ENCODE results near the gene SIVA1. TPM values are rescaled to one million over a fixed set of nuclear protein-coding genes. Genes with fewer than 3 reads are reported as not detected.

The SIVA1 gene
- total RNA-seq, 1 experiment from 2014 or later: 128 TPM

GRCh38 chr14:104794993-104795780 lies 42.2 kb downstream of the SIVA1 start, which contains the start of gene AKT1:
Gene AKT1 (minus strand): TSS chr14:104795748. CDS start chr14:104792643, 3,105 bp downstream.
- no peak for ATAC-seq
- CTCF ChIA-PET: interaction anchor here (0.7 to 6.2 kb wide), 9 partner anchors 17 to 295 kb away, joined by 3 to 67 read pairs (median 6); partner anchors contain the start of gene SIVA1
- H3K36me3 Mint-ChIP-seq: no peaks in the 10 kb centered on the region

GRCh38 chr14:104795781-104796686 lies 43.1 kb downstream of the SIVA1 start:
- peaks cover 47% of the 10 kb centered on the region for H3K4me1 Mint-ChIP-seq
- DNase-seq (ENCODE audit: low spot score): no peak

More at GRCh38 chr14:104794993-104795780, 42.2 kb downstream of the SIVA1 start, which contains the start of gene AKT1:
- DNase-seq (ENCODE audit: low spot score): no peak
- peak within 1 kb of the TSS; percentile 78 for H3K27ac Mint-ChIP-seq
- peak within 1 kb of the TSS; percentile 87 for H3K4me3 Mint-ChIP-seq
- peaks cover 47% of the 10 kb centered on the region for H3K4me1 Mint-ChIP-seq
- POLR2A ChIA-PET: interaction anchor here (0.7 to 1.5 kb wide), 3 partner anchors 10 to 43 kb away, joined by 3 to 4 read pairs (median 3); no protein-coding TSS in a partner anchor
- TF ChIP-seq JUN (CRISPR knock-in tag; IDR thresholded peaks at IDR 0.05) (no peak), ESRRA (CRISPR knock-in tag; IDR thresholded peaks at IDR 0.05; ENCODE audit: borderline replicate concordance) (no peak), ETV6 (CRISPR knock-in tag; IDR thresholded peaks at IDR 0.05) (no peak), HMGXB4 (CRISPR knock-in tag; IDR thresholded peaks at IDR 0.05) (0 out of 2 replicates have a peak, but pooled peaks have one; percentile 63), NFATC4 (CRISPR knock-in tag; IDR thresholded peaks at IDR 0.05) (no peak)
- peaks cover 41% of the 10 kb centered on the region for H3K27me3 Mint-ChIP-seq (ENCODE audit: low read depth)
- no peaks in the 10 kb centered on the region for H3K9me3 Mint-ChIP-seq

More at GRCh38 chr14:104795781-104796686, 43.1 kb downstream of the SIVA1 start:
- ChIA-PET CTCF (interaction anchor here (1.2 to 6.2 kb wide), 4 partner anchors 18 to 30 kb away, joined by 4 to 67 read pairs (median 6); no protein-coding TSS in a partner anchor), POLR2A (no interaction called here)
- Mint-ChIP-seq H3K9me3 (no peaks in the 10 kb centered on the region), H3K27ac (no peak overlapping the region), H3K27me3 (ENCODE audit: low read depth) (peaks cover 43% of the 10 kb centered on the region), H3K36me3 (no peaks in the 10 kb centered on the region), H3K4me3 (peak overlapping the region; percentile 64)
- ATAC-seq: peak; percentile 12
- TF ChIP-seq TEAD1 (CRISPR knock-in tag; IDR thresholded peaks at IDR 0.05) (no peak), FOXP4 (CRISPR knock-in tag; IDR thresholded peaks at IDR 0.05) (no peak), CDX4 (CRISPR knock-in tag; IDR thresholded peaks at IDR 0.05; ENCODE audit: borderline replicate concordance) (no peak), FOXJ3 (CRISPR knock-in tag; IDR thresholded peaks at IDR 0.05; ENCODE audit: borderline replicate concordance) (no peak), ZNF396 (CRISPR knock-in tag; IDR thresholded peaks at IDR 0.05; ENCODE audit: borderline replicate concordance) (no peak), ZNF425 (CRISPR knock-in tag; conservative IDR thresholded peaks at IDR 0.05) (no peak), KAT7 (CRISPR knock-in tag; IDR thresholded peaks at IDR 0.05; ENCODE audit: borderline replicate concordance) (no peak), NR3C1 (CRISPR knock-in tag; conservative IDR thresholded peaks at IDR 0.05; ENCODE audit: low read depth) (no peak)
- TF ChIP-seq, protein P1, sequence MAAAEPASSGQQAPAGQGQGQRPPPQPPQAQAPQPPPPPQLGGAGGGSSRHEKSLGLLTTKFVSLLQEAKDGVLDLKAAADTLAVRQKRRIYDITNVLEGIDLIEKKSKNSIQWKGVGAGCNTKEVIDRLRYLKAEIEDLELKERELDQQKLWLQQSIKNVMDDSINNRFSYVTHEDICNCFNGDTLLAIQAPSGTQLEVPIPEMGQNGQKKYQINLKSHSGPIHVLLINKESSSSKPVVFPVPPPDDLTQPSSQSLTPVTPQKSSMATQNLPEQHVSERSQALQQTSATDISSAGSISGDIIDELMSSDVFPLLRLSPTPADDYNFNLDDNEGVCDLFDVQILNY (CRISPR knock-in tag; IDR thresholded peaks at IDR 0.05): no peak
